Spleen (tissue), 7 donors: ENCODE results near the gene COL23A1.

Experiments
- POLR2A ChIP-seq, 3 donors: fragments of 450-650 bp; IDR thresholded peaks; one replicate each; pipeline ENCODE4 v1.5.1; 2017; ENCODE audit warnings: antibody characterized with exemption in 3 of 3, mild to moderate bottlenecking in 1 of 3
- POLR2AphosphoS5 ChIP-seq, 3 donors: sonication (generic); formaldehyde crosslinking; IDR thresholded peaks; one replicate each; pipeline ENCODE4 v1.5.1; 2017; ENCODE audit warnings: antibody characterized with exemption in 3 of 3
- TF ChIP-seq, protein P1 (sequence below), 11 experiments: fragments of 200-600 bp in 7 of 11; fragments of 450-650 bp in 4 of 11; sonication (generic) in 4 of 11; IDR thresholded peaks in 8 of 11; conservative IDR thresholded peaks in 3 of 11; 1 replicate in 7 of 11; 2 replicates in 4 of 11; pipeline versions ENCODE4 v1.4.0 to v1.8.0; 2016 to 2021; ENCODE audit warnings: antibody characterized with exemption in 11 of 11, inconsistent platforms in 4 of 11, mild to moderate bottlenecking in 1 of 11
- donor health status: DM: no; HTN: no; CAD: no; lungs with moderate emphysema.
- donor health status: DM: no; HTN: no; CAD: no.
- donor health status: DM: no; HTN: no; CAD: no.

DNA sequence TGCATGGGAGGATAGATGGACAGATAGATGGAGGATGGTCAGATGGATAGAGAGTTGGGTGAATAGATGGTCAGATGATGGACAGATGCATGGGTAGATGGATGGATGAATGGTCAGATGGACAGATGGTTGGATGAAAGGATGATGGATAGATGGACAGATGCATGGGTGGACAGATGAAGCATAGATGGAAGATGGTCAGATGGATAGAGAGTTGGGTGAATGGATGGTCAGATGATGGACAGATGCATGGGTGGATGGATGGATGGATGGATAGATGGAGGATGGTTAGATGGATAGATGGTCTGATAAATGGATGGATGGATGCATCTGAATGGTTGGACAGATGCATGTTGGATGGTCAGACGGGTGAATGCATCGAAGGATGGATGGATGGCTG is 70.4 kb downstream of the COL23A1 start:
- TF ChIP-seq POLR2A (IDR thresholded peaks at IDR 0.05) (no peak), POLR2AphosphoS5 (IDR thresholded peaks at IDR 0.05) (no peak)
- TF ChIP-seq, protein P1, sequence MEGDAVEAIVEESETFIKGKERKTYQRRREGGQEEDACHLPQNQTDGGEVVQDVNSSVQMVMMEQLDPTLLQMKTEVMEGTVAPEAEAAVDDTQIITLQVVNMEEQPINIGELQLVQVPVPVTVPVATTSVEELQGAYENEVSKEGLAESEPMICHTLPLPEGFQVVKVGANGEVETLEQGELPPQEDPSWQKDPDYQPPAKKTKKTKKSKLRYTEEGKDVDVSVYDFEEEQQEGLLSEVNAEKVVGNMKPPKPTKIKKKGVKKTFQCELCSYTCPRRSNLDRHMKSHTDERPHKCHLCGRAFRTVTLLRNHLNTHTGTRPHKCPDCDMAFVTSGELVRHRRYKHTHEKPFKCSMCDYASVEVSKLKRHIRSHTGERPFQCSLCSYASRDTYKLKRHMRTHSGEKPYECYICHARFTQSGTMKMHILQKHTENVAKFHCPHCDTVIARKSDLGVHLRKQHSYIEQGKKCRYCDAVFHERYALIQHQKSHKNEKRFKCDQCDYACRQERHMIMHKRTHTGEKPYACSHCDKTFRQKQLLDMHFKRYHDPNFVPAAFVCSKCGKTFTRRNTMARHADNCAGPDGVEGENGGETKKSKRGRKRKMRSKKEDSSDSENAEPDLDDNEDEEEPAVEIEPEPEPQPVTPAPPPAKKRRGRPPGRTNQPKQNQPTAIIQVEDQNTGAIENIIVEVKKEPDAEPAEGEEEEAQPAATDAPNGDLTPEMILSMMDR (IDR thresholded peaks at IDR 0.05 in 8 of 11, conservative IDR thresholded peaks at IDR 0.05 in 3 of 11), result no peak
